Activated CD8-positive, alpha-beta T cell treated with anti-CD3 and anti-CD28 coated beads for 36 hours (primary cell): ENCODE data around the gene TRIM63. TPM values are rescaled to one million over a fixed set of nuclear protein-coding genes. Genes with fewer than 3 reads are reported as not detected.

Experiments
- ATAC-seq: fragments of 200-7000 bp; cut with Tn5 transposase; one replicate; pipeline ENCODE4 v1.10.0; 2021; ENCODE audit warnings: mild to moderate bottlenecking, moderate library complexity
- CTCF ChIA-PET: fragments of 350-600 bp; sonication (Branson Sonifier 250); formaldehyde crosslinking; loops from one replicate; lab custom pipeline; 2021; ENCODE audit warnings: antibody characterized with exemption; lab: Charles Lee
- POLR2A ChIA-PET: fragments of 350-600 bp; sonication (Branson Sonifier 250); formaldehyde crosslinking; loops from one replicate; lab custom pipeline; 2021; ENCODE audit warnings: antibody characterized with exemption; lab: Charles Lee
- DNase-seq: peaks from one replicate; pipeline ENCODE4 v3.0.0-alpha.2; 2020
- H3K27ac Mint-ChIP-seq: one replicate; pipeline ENCODE4 v1.8.0; 2021; ENCODE audit warnings: mild to moderate bottlenecking, mixed read lengths
- H3K27me3 Mint-ChIP-seq: one replicate; pipeline ENCODE4 v1.8.0; 2021; ENCODE audit warnings: mixed read lengths
- H3K36me3 Mint-ChIP-seq: one replicate; pipeline ENCODE4 v1.8.0; 2021; ENCODE audit warnings: low read depth, mixed read lengths
- H3K4me1 Mint-ChIP-seq: one replicate; pipeline ENCODE4 v1.8.0; 2021; ENCODE audit warnings: low read depth, mixed read lengths
- H3K4me3 Mint-ChIP-seq: one replicate; pipeline ENCODE4 v1.8.0; 2021; ENCODE audit warnings: mild to moderate bottlenecking, moderate library complexity, mixed read lengths
- H3K9me3 Mint-ChIP-seq: one replicate; pipeline ENCODE4 v1.8.0; 2021; ENCODE audit warnings: mixed read lengths
- CTCF ChIP-seq: fragments of 200-600 bp; IDR thresholded peaks from one replicate; pipeline ENCODE4 v1.8.0; 2022; ENCODE audit warnings: antibody characterized with exemption, mild to moderate bottlenecking
- intact Hi-C: fragments of 100-400 bp; cut with micrococcal nuclease; formaldehyde crosslinking; loops from one replicate; pipeline ENCODE4 v1.10.0; 2022
- total RNA-seq, 2 experiments: library from RNA; stranded (reverse); gene quantifications; one replicate each; pipeline ENCODE4 v1.2.3, GENCODE V29; 2021

TRIM63 gene
- total RNA-seq, 2 experiments from 2014 or later = 0.18 TPM; not detected in 1

- POLR2A ChIA-PET = no interaction called here
- no peak for ATAC-seq
Measured at GRCh38 chr1:26009796-26010447, 57.5 kb downstream of the TRIM63 start.

GRCh38 chr1:26006710-26007109 is 60.7 kb downstream of the TRIM63 start:
- DNase-seq = no peak
- TF ChIP-seq CTCF = no peak
- Mint-ChIP-seq H3K9me3 (no peaks in the 10 kb centered on the region), H3K27me3 (no peaks in the 10 kb centered on the region), H3K27ac (no peak overlapping the region), H3K4me3 (no peak overlapping the region), H3K4me1 (no peaks in the 10 kb centered on the region), H3K36me3 (no peaks in the 10 kb centered on the region)
- ChIA-PET CTCF (no interaction called here), POLR2A (no interaction called here)
- intact Hi-C loops = no loop called here
- ATAC-seq = no peak

More at GRCh38 chr1:26009796-26010447, 57.5 kb downstream of the TRIM63 start:
- no peaks in the 10 kb centered on the region for H3K4me1 Mint-ChIP-seq
- H3K27me3 Mint-ChIP-seq = no peaks in the 10 kb centered on the region
- CTCF ChIA-PET = interaction anchor here (1.1 to 2.7 kb wide), 5 partner anchors 10 to 114 kb away, joined by 3 to 12 read pairs (median 3); no protein-coding TSS in a partner anchor
- no peak overlapping the region for H3K27ac Mint-ChIP-seq
- no peak for TF ChIP-seq CTCF
- intact Hi-C loops = no loop called here
- peak; percentile 20 for DNase-seq
- no peaks in the 10 kb centered on the region for H3K36me3 Mint-ChIP-seq
- H3K9me3 Mint-ChIP-seq = no peaks in the 10 kb centered on the region
- no peak overlapping the region for H3K4me3 Mint-ChIP-seq

- ATAC-seq = no peak
- H3K27ac Mint-ChIP-seq = no peak overlapping the region
- intact Hi-C loops = no loop called here
- DNase-seq = no peak
- no peaks in the 10 kb centered on the region for H3K9me3 Mint-ChIP-seq
- H3K4me1 Mint-ChIP-seq = no peaks in the 10 kb centered on the region
- no peaks in the 10 kb centered on the region for H3K27me3 Mint-ChIP-seq
- H3K36me3 Mint-ChIP-seq = no peaks in the 10 kb centered on the region
- ChIA-PET POLR2A (interaction anchor here (1.0 kb wide), 1 partner anchor 106 kb away, joined by 4 read pairs; no protein-coding TSS in a partner anchor), CTCF (interaction anchor here (0.9 to 12.6 kb wide), 3 partner anchors 15 to 109 kb away, joined by 3 to 417 read pairs (median 3); partner anchors contain the start of gene STMN1)
- no peak overlapping the region for H3K4me3 Mint-ChIP-seq
- no peak for TF ChIP-seq CTCF
Measured at GRCh38 chr1:26005434-26006105, 61.9 kb downstream of the TRIM63 start.

- no peaks in the 10 kb centered on the region for H3K27me3 Mint-ChIP-seq
- H3K9me3 Mint-ChIP-seq = no peaks in the 10 kb centered on the region
- no peak for DNase-seq
- no peak overlapping the region for H3K27ac Mint-ChIP-seq
- H3K4me1 Mint-ChIP-seq = peaks cover under 1% of the 10 kb centered on the region
- ChIA-PET POLR2A (interaction anchor here (0.7 kb wide), 1 partner anchor 103 kb away, joined by 3 read pairs; no protein-coding TSS in a partner anchor), CTCF (interaction anchor here (0.5 to 12.6 kb wide), 5 partner anchors 13 to 139 kb away, joined by 3 to 417 read pairs (median 3); partner anchors contain the start of gene STMN1)
- ATAC-seq = no peak
- no peaks in the 10 kb centered on the region for H3K36me3 Mint-ChIP-seq
- TF ChIP-seq CTCF = no peak
- H3K4me3 Mint-ChIP-seq = no peak overlapping the region
- intact Hi-C loops = no loop called here
Measured at GRCh38 chr1:26003756-26004155, 63.7 kb downstream of the TRIM63 start.

- no peak overlapping the region for H3K4me3 Mint-ChIP-seq
Measured at GRCh38 chr1:26003262-26003661, 64.2 kb downstream of the TRIM63 start.

More at GRCh38 chr1:26003262-26003661, 64.2 kb downstream of the TRIM63 start:
- ATAC-seq = no peak
- DNase-seq = no peak
- no peaks in the 10 kb centered on the region for H3K9me3 Mint-ChIP-seq
- no peak for TF ChIP-seq CTCF
- POLR2A ChIA-PET = interaction anchor here (0.7 to 1.4 kb wide), 2 partner anchors 12 to 102 kb away, joined by 3 read pairs; no protein-coding TSS in a partner anchor
- peaks cover 6% of the 10 kb centered on the region for H3K4me1 Mint-ChIP-seq
- H3K27ac Mint-ChIP-seq = no peak overlapping the region
- CTCF ChIA-PET = interaction anchor here (1.0 to 12.6 kb wide), 3 partner anchors 13 to 107 kb away, joined by 3 to 417 read pairs (median 3); partner anchors contain the start of gene STMN1
- no peaks in the 10 kb centered on the region for H3K27me3 Mint-ChIP-seq
- intact Hi-C loops = no loop called here
- no peaks in the 10 kb centered on the region for H3K36me3 Mint-ChIP-seq
